Measurements from ENCODE around the gene FILIP1L.

The FILIP1L gene

GRCh38 chr3:99850608-99851007 lies 263.7 kb downstream of the FILIP1L start:
- Histone ChIP-seq H3K79me2 (ENCODE audit: insufficient read depth, low read depth) (peaks cover 21% of the 10 kb centered on the region; the same call in 1 of the 2 replicates), H4K20me1 (ENCODE audit: insufficient read depth) (0 out of 2 replicates have a peak, but pooled peaks cover 8% of the 10 kb centered on the region), H3K4me1 (ENCODE audit: low read depth, poor library complexity, severe bottlenecking) (peaks cover 63% of the 10 kb centered on the region), H3K4me3 (IDR thresholded peaks at IDR 0.05; ENCODE audit: insufficient read depth, low read depth, low read length) (peak overlapping the region; percentile 36), H3K36me3 (ENCODE audit: insufficient read depth) (no peaks in the 10 kb centered on the region), H3K27me3 (ENCODE audit: insufficient read depth, low read depth) (no peaks in the 10 kb centered on the region), H3K4me2 (peak overlapping the region; percentile 77), H3K27ac (peak overlapping the region; percentile 56), H2AFZ (ENCODE audit: low read depth) (peak overlapping the region; percentile 5; the same call in 1 of the 2 replicates), H3K9ac (peak overlapping the region; percentile 27; the same call in 1 of the 2 replicates)
- no peak for TF ChIP-seq CTCF (conservative IDR thresholded peaks at IDR 0.05; ENCODE audit: low read depth, low read length)

- peaks cover 21% of the 10 kb centered on the region; the same call in 1 of the 2 replicates for H3K79me2 ChIP-seq (ENCODE audit: insufficient read depth, low read depth)
These were observed 265.9 kb downstream of the FILIP1L start for GRCh38 chr3:99848433-99848832.

GRCh38 chr3:99846477-99847160 lies 267.7 kb downstream of the FILIP1L start:
- TF ChIP-seq CTCF (conservative IDR thresholded peaks at IDR 0.05; ENCODE audit: low read depth, low read length) = no peak
- Histone ChIP-seq H4K20me1 (ENCODE audit: insufficient read depth) (peaks cover 8% of the 10 kb centered on the region; the same call in 1 of the 2 replicates), H3K4me2 (no peak overlapping the region), H3K27ac (no peak overlapping the region), H3K36me3 (ENCODE audit: insufficient read depth) (no peaks in the 10 kb centered on the region), H3K9ac (no peak overlapping the region), H3K27me3 (ENCODE audit: insufficient read depth, low read depth) (no peaks in the 10 kb centered on the region), H3K4me3 (IDR thresholded peaks at IDR 0.05; ENCODE audit: insufficient read depth, low read depth, low read length) (no peak overlapping the region), H3K79me2 (ENCODE audit: insufficient read depth, low read depth) (peaks cover 5% of the 10 kb centered on the region; the same call in 1 of the 2 replicates), H2AFZ (ENCODE audit: low read depth) (no peak overlapping the region), H3K4me1 (ENCODE audit: low read depth, poor library complexity, severe bottlenecking) (peaks cover 55% of the 10 kb centered on the region)

More at GRCh38 chr3:99848433-99848832, 265.9 kb downstream of the FILIP1L start:
- H3K4me1 ChIP-seq (ENCODE audit: low read depth, poor library complexity, severe bottlenecking) = peaks cover 66% of the 10 kb centered on the region
- no peak overlapping the region for H3K4me2 ChIP-seq
- no peaks in the 10 kb centered on the region for H3K36me3 ChIP-seq (ENCODE audit: insufficient read depth)
- H4K20me1 ChIP-seq (ENCODE audit: insufficient read depth) = peaks cover 8% of the 10 kb centered on the region; the same call in 1 of the 2 replicates
- H3K27ac ChIP-seq = no peak overlapping the region
- H3K27me3 ChIP-seq (ENCODE audit: insufficient read depth, low read depth) = no peaks in the 10 kb centered on the region
- no peak overlapping the region for H2AFZ ChIP-seq (ENCODE audit: low read depth)
- TF ChIP-seq CTCF (conservative IDR thresholded peaks at IDR 0.05; ENCODE audit: low read depth, low read length) = no peak
- H3K9ac ChIP-seq = no peak overlapping the region
- no peak overlapping the region for H3K4me3 ChIP-seq (IDR thresholded peaks at IDR 0.05; ENCODE audit: insufficient read depth, low read depth, low read length)

- TF ChIP-seq CTCF (conservative IDR thresholded peaks at IDR 0.05; ENCODE audit: low read depth, low read length) = no peak
- H3K4me2 ChIP-seq = no peak overlapping the region
- peaks cover 8% of the 10 kb centered on the region; the same call in 1 of the 2 replicates for H4K20me1 ChIP-seq (ENCODE audit: insufficient read depth)
- H3K4me1 ChIP-seq (ENCODE audit: low read depth, poor library complexity, severe bottlenecking) = peaks cover 49% of the 10 kb centered on the region
- H3K27me3 ChIP-seq (ENCODE audit: insufficient read depth, low read depth) = no peaks in the 10 kb centered on the region
- H3K4me3 ChIP-seq (IDR thresholded peaks at IDR 0.05; ENCODE audit: insufficient read depth, low read depth, low read length) = no peak overlapping the region
- no peak overlapping the region for H3K27ac ChIP-seq
- no peak overlapping the region for H3K9ac ChIP-seq
- no peaks in the 10 kb centered on the region for H3K36me3 ChIP-seq (ENCODE audit: insufficient read depth)
- H2AFZ ChIP-seq (ENCODE audit: low read depth) = no peak overlapping the region
- H3K79me2 ChIP-seq (ENCODE audit: insufficient read depth, low read depth) = no peaks in the 10 kb centered on the region; the same call in 1 of the 2 replicates
These were observed 268.3 kb downstream of the FILIP1L start for GRCh38 chr3:99845999-99846398.
